K562 (cell line): ENCODE results near the gene TMEM242. TPM values are rescaled to one million over a fixed set of nuclear protein-coding genes. Genes with fewer than 3 reads are reported as not detected.

Experiments used
- ATAC-seq: fragments of 200-7000 bp; cut with Tn5 transposase; 3 replicates; pipeline ENCODE4 v1.9.1; 2020; ENCODE audit warnings: moderate library complexity
- BruUV-seq: library from RNA; stranded (reverse); fragments of 400-500 nt; replicated peaks from 2 replicates; lab custom pipeline; 2021; lab: Mats Ljungman, UMichigan
- CTCF ChIA-PET: fragments of 300-600 bp; formaldehyde crosslinking; extraction: SDS; loops from one replicate; lab custom pipeline; 2021; ENCODE audit warnings: low intra/inter-chr PET ratio; lab: Yijun Ruan, JAX
- POLR2A ChIA-PET: fragments of 300-600, 350-650 bp; sonication (Branson Sonifier 250); formaldehyde crosslinking; extraction: SDS; loops from one replicate; lab custom pipeline; 2021; ENCODE audit warnings: antibody characterized with exemption, inconsistent platforms; lab: Yijun Ruan, JAX
- DNase-seq, 4 experiments: peaks; one replicate each; pipeline versions ENCODE4 v3.0.0 to v3.0.0-alpha.2; 2011 to 2018; ENCODE audit warnings: low spot score in 3 of 4, mixed read lengths in 3 of 4; ENCODE audit errors: extremely low read depth in 1 of 4
- FAIRE-seq: peaks from 2 replicates; lab custom pipeline; 2011; peaks lifted over from hg19 to GRCh38; lab: Jason Lieb, UNC
- H2AFZ ChIP-seq: 2 replicates; pipeline ENCODE4 v1.6.0; 2011; ENCODE audit warnings: low read depth, low read length, control low read depth, inconsistent platforms
- H3K27ac ChIP-seq: fragments of 200-600 bp; 3 replicates; pipeline ENCODE4 v1.8.0; 2011; ENCODE audit warnings: low read depth, mild to moderate bottlenecking, control low read depth, inconsistent platforms, low read length, moderate library complexity, mixed read lengths; ENCODE audit errors: extremely low read depth
- H3K27me3 ChIP-seq, 2 experiments: fragments of 300-600 bp in 1 of 2; 2 replicates in 1 of 2; 3 replicates in 1 of 2; pipeline versions ENCODE4 v1.6.0 to v1.8.0; 2011; ENCODE audit warnings: inconsistent platforms in 2 of 2, low read length in 2 of 2, mild to moderate bottlenecking in 1 of 2, mixed read lengths in 1 of 2, moderate library complexity in 1 of 2; ENCODE audit not compliant: control insufficient read depth in 2 of 2, insufficient read depth in 2 of 2
- H3K36me3 ChIP-seq: fragments of 300-600 bp; 3 replicates; pipeline ENCODE4 v1.8.0; 2011; ENCODE audit warnings: mild to moderate bottlenecking, low read length, inconsistent platforms; ENCODE audit not compliant: control insufficient read depth, insufficient read depth
- H3K4me1 ChIP-seq, 2 experiments: fragments of 200-600 bp in 1 of 2; replicated peaks in 1 of 2; 2 replicates in 1 of 2; 3 replicates in 1 of 2; pipeline versions ENCODE4 v1.5.1 to v1.8.0; 2011; ENCODE audit warnings: inconsistent platforms in 2 of 2, low read length in 2 of 2, mild to moderate bottlenecking in 1 of 2, mixed read lengths in 1 of 2, moderate library complexity in 1 of 2; ENCODE audit not compliant: control insufficient read depth in 2 of 2, insufficient read depth in 2 of 2
- H3K4me2 ChIP-seq: 2 replicates; pipeline ENCODE4 v1.6.1; 2011; ENCODE audit warnings: low read length, control low read depth, inconsistent platforms, mixed read lengths; ENCODE audit not compliant: insufficient read depth
- H3K4me3 ChIP-seq: fragments of 200-600 bp; sonication (generic), shearing (Covaris generic); 2 replicates; pipeline ENCODE4 v1.5.1; 2016; ENCODE audit warnings: control low read depth, inconsistent platforms
- H3K79me2 ChIP-seq: fragments of 200-600 bp; 3 replicates; pipeline ENCODE4 v1.8.0; 2011; ENCODE audit warnings: low read length, inconsistent platforms; ENCODE audit not compliant: control insufficient read depth, insufficient read depth
- H3K9ac ChIP-seq, 2 experiments: 2 replicates each; pipeline versions ENCODE4 v1.6.0 to v1.6.1; 2011; ENCODE audit warnings: low read depth in 2 of 2, low read length in 2 of 2, control low read depth in 1 of 2, inconsistent platforms in 1 of 2, mild to moderate bottlenecking in 1 of 2, mixed read lengths in 1 of 2; ENCODE audit not compliant: insufficient read depth in 1 of 2
- H3K9me1 ChIP-seq: one replicate; pipeline ENCODE4 v1.6.0; 2011; ENCODE audit warnings: inconsistent platforms, mild to moderate bottlenecking, low read length, moderate library complexity; ENCODE audit not compliant: control insufficient read depth, insufficient read depth
- H3K9me3 ChIP-seq: replicated peaks from 2 replicates; pipeline ENCODE4 v1.5.1; 2011; ENCODE audit warnings: low read depth, low read length, inconsistent platforms; ENCODE audit not compliant: control insufficient read depth, insufficient read depth
- H4K20me1 ChIP-seq: replicated peaks from 2 replicates; pipeline ENCODE4 v1.6.1; 2011; ENCODE audit warnings: low read length, inconsistent platforms, mixed read lengths; ENCODE audit not compliant: control insufficient read depth, insufficient read depth
- ARNT ChIP-seq, 2 experiments: fragments of 450-650 bp; IDR thresholded peaks; 2 replicates each; pipeline ENCODE4 v1.6.1; 2016; ENCODE audit warnings: mild to moderate bottlenecking in 1 of 2
- CTBP1 ChIP-seq: fragments of 450-650 bp; IDR thresholded peaks from 2 replicates; pipeline ENCODE4 v1.6.1; 2016; ENCODE audit warnings: borderline replicate concordance
- EP400 ChIP-seq: fragments of 450-650 bp; IDR thresholded peaks from 2 replicates; pipeline ENCODE4 v1.6.1; 2017; ENCODE audit warnings: antibody characterized with exemption, mild to moderate bottlenecking, moderate library complexity
- KAT7 ChIP-seq: sonication (generic); formaldehyde crosslinking; IDR thresholded peaks from 2 replicates; pipeline ENCODE4 v1.8.0; 2022; ENCODE audit warnings: missing genetic modification reagents, mild to moderate bottlenecking, borderline replicate concordance
- MBD2 ChIP-seq: sonication (generic); IDR thresholded peaks from 2 replicates; pipeline ENCODE4 v1.6.1; 2016; ENCODE audit warnings: low read depth, borderline replicate concordance
- MEIS2 ChIP-seq: fragments of 450-650 bp; IDR thresholded peaks from 2 replicates; pipeline ENCODE4 v1.6.1; 2014; ENCODE audit warnings: mild to moderate bottlenecking; ENCODE audit not compliant: partially characterized antibody
- PCBP2 ChIP-seq: fragments of 200-400 bp; formaldehyde crosslinking; IDR thresholded peaks from 2 replicates; pipeline ENCODE4 v1.6.1; 2018; ENCODE audit warnings: low read length, low read depth, mild to moderate bottlenecking, moderate library complexity; ENCODE audit not compliant: poor library complexity, severe bottlenecking
- RFX7 ChIP-seq: fragments of 250-450 bp; sonication (Bioruptor Pico); IDR thresholded peaks from 2 replicates; pipeline ENCODE4 v1.5.1; 2021; ENCODE audit warnings: mild to moderate bottlenecking
- SMC3 ChIP-seq: conservative IDR thresholded peaks from 2 replicates; pipeline ENCODE4 v1.6.1; 2011; ENCODE audit warnings: low read depth, low read length, improper control_type of control experiment; ENCODE audit not compliant: insufficient read depth
- ZNF134 ChIP-seq: fragments of 250-450 bp; sonication (Bioruptor Pico); conservative IDR thresholded peaks from 2 replicates; pipeline ENCODE4 v1.4.0; 2020
- ZNF24 ChIP-seq: fragments of 450-650 bp; IDR thresholded peaks from 2 replicates; pipeline ENCODE4 v1.6.1; 2016
- ZNF354B ChIP-seq: fragments of 250-450 bp; sonication (Bioruptor Pico); IDR thresholded peaks from 2 replicates; pipeline ENCODE4 v1.4.0; 2020
- WGBS: fragments of 100-300 bp; shearing (Covaris generic); methylation state at CpG from one replicate; pipeline ENCODE4 v1.1.6; 2016; ENCODE audit warnings: low coverage, mixed read lengths; ENCODE audit not compliant: insufficient coverage; ENCODE audit errors: missing lambda C conversion rate; 5-methylcytosine and 5-hydroxymethylcytosine counted together
- in situ Hi-C: fragments of 300-500 bp; cut with MboI; formaldehyde crosslinking; loops from 4 replicates; pipeline ENCODE4 v1.15.0; 2018; ENCODE audit warnings: inconsistent platforms, mixed read lengths
- intact Hi-C: fragments of 100-400 bp; cut with micrococcal nuclease; formaldehyde crosslinking; loops from 2 replicates; pipeline ENCODE4 v1.14.2; 2022
- polyA plus RNA-seq, 8 experiments: library from polyadenylated mRNA; depleted of rRNA in 4 of 8; stranded (reverse) in 5 of 8; unstranded in 3 of 8; fragments of >200 nt; fragmentation: Nextera tagmentation in 2 of 8; fragmentation: Illumina TruSeq in 1 of 8; extraction: Ambion mirVana in 2 of 8; extraction: Trizol in 1 of 8; gene quantifications; 2 replicates each; pipeline versions ENCODE4 v1.2.1 to v1.2.3, GENCODE V29; 2011 to 2014; ENCODE audit warnings: inconsistent platforms in 1 of 8, missing spikeins in 1 of 8
- total RNA-seq, 7 experiments: library from RNA; depleted of rRNA in 6 of 7; stranded (reverse); fragments of >200 nt in 6 of 7; fragmentation: Illumina TruSeq in 2 of 7; extraction: Trizol in 2 of 7; gene quantifications; 2 replicates each; pipeline versions ENCODE4 v1.2.1 to v1.2.3, GENCODE V29; 2011 to 2021; ENCODE audit warnings: low replicate concordance in 1 of 7
- TF ChIP-seq, protein P1 (sequence below), 3 experiments: IDR thresholded peaks in 2 of 3; conservative IDR thresholded peaks in 1 of 3; 2 replicates each; pipeline ENCODE4 v1.5.1; 2011 to 2012; ENCODE audit warnings: low read length in 3 of 3, mild to moderate bottlenecking in 3 of 3, control low read depth in 2 of 3, improper control_type of control experiment in 1 of 3, inconsistent platforms in 1 of 3, low read depth in 1 of 3, mixed read lengths in 1 of 3, moderate library complexity in 1 of 3; ENCODE audit not compliant: insufficient read depth in 2 of 3
- TF ChIP-seq, protein P2 (sequence below): IDR thresholded peaks from 2 replicates; pipeline ENCODE4 v1.6.1; 2011; ENCODE audit warnings: borderline replicate concordance, low read depth, mild to moderate bottlenecking, moderate library complexity, low read length; ENCODE audit not compliant: insufficient read depth, poor library complexity, severe bottlenecking
- TF ChIP-seq, protein P3 (sequence below): sonication (generic); formaldehyde crosslinking; IDR thresholded peaks from 2 replicates; pipeline ENCODE4 v1.8.0; 2022; ENCODE audit warnings: missing genetic modification reagents, mild to moderate bottlenecking, borderline replicate concordance

Gene TMEM242
- total and polyA plus RNA-seq, 9 of the 15 experiments (the other 6 are each of a cell fraction or from before 2014, with no cell fraction given) = 9.5 to 35.3 (median 16.5) TPM

DNA sequence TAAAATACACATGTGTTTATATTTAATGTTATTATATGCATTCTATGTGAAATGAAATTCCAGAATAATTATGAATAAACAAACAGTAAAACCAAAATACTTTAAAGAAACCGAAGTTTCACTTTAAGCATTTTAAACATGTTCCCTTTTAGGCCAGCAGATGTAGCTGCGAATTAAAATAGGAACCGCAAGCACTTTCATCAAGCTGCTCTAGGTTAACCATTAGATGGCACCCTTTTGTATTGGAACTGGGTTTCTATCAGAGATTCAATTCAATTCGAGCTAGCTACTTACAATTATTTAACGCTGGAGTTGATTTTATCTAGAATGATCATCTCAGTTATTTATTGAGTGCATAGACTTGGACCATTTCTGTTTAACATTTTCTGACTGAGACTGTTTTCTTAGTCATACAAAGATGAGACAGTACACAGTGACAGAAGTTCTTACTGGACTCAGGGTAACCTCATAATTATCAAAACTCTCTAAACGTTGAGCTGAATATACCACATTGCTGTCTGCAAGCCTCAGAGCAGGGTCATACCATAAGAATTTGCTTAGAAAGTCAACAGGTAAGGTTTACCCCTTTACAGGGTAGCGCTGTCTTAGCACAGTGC is 8.5 kb downstream of the TMEM242 start:
- H4K20me1 ChIP-seq = no peaks in the 10 kb centered on the region
- intact Hi-C loops = loop anchor here (1.0 to 10.0 kb wide), 8 partner anchors 20 to 820 kb away; partner anchors contain the start of gene ZDHHC14
- H3K9me1 ChIP-seq = no peaks in the 10 kb centered on the region
- no peaks in the 10 kb centered on the region for H3K9me3 ChIP-seq
- ATAC-seq = peak; percentile 84
- DNase-seq = peak; percentile 35 to 79 (median 58)
- H2AFZ ChIP-seq = no peak overlapping the region
- no TSS peak for BruUV-seq
- no peak overlapping the region for H3K4me3 ChIP-seq
- POLR2A ChIA-PET = interaction anchor here (0.6 to 1.3 kb wide), 5 partner anchors 9 to 548 kb away, joined by 3 to 11 read pairs (median 3); partner anchors contain the start of gene TMEM242
- no peak for FAIRE-seq
- no peak overlapping the region for H3K9ac ChIP-seq
- 20% methylated on average over 7 of the region's 7 CpGs for WGBS
- in situ Hi-C loops = no loop called here
- H3K79me2 ChIP-seq = 0 out of 3 replicates have a peak, but pooled peaks cover 2% of the 10 kb centered on the region
- no peaks in the 10 kb centered on the region for H3K27me3 ChIP-seq
- no peak overlapping the region for H3K27ac ChIP-seq
- CTCF ChIA-PET = interaction anchor here (0.7 to 3.7 kb wide), 19 partner anchors 8 to 890 kb away, joined by 3 to 56 read pairs (median 4); partner anchors contain the start of gene TMEM242
- peaks cover 73% of the 10 kb centered on the region for H3K36me3 ChIP-seq
- peaks cover 21 to 24% of the 10 kb centered on the region in 2 experiments; a peak in 4 of 5 replicates for H3K4me1 ChIP-seq
- H3K4me2 ChIP-seq = no peak overlapping the region
- TF ChIP-seq, protein P1, sequence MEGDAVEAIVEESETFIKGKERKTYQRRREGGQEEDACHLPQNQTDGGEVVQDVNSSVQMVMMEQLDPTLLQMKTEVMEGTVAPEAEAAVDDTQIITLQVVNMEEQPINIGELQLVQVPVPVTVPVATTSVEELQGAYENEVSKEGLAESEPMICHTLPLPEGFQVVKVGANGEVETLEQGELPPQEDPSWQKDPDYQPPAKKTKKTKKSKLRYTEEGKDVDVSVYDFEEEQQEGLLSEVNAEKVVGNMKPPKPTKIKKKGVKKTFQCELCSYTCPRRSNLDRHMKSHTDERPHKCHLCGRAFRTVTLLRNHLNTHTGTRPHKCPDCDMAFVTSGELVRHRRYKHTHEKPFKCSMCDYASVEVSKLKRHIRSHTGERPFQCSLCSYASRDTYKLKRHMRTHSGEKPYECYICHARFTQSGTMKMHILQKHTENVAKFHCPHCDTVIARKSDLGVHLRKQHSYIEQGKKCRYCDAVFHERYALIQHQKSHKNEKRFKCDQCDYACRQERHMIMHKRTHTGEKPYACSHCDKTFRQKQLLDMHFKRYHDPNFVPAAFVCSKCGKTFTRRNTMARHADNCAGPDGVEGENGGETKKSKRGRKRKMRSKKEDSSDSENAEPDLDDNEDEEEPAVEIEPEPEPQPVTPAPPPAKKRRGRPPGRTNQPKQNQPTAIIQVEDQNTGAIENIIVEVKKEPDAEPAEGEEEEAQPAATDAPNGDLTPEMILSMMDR (IDR thresholded peaks at IDR 0.05 in 2 of 3, conservative IDR thresholded peaks at IDR 0.05 in 1 of 3; ENCODE audit: insufficient read depth in 2 of 3, low read depth in 1 of 3, low read length in 3 of 3) = peak; percentile 92 to 100 (median 99)
- TF ChIP-seq CTBP1 (0 out of 2 replicates have a peak, but pooled peaks have one; percentile 15), SMC3 (peak; percentile 92), KAT7 (CRISPR knock-in tag) (0 out of 2 replicates have a peak, but pooled peaks have one; percentile 30), ARNT (IDR thresholded peaks at IDR 0.05) (0 out of 4 replicates have a peak, but pooled peaks of 1 of the 2 experiments have one; percentile 46), MEIS2 (no peak), RFX7 (CRISPR knock-in tag) (no peak), EP400 (peak; percentile 27; the same call in 1 of the 2 replicates), MBD2 (no peak), PCBP2 (no peak), ZNF24 (0 out of 2 replicates have a peak, but pooled peaks have one; percentile 34), ZNF354B (CRISPR knock-in tag) (no peak), ZNF134 (CRISPR knock-in tag) (no peak)
- TF ChIP-seq, protein P2, sequence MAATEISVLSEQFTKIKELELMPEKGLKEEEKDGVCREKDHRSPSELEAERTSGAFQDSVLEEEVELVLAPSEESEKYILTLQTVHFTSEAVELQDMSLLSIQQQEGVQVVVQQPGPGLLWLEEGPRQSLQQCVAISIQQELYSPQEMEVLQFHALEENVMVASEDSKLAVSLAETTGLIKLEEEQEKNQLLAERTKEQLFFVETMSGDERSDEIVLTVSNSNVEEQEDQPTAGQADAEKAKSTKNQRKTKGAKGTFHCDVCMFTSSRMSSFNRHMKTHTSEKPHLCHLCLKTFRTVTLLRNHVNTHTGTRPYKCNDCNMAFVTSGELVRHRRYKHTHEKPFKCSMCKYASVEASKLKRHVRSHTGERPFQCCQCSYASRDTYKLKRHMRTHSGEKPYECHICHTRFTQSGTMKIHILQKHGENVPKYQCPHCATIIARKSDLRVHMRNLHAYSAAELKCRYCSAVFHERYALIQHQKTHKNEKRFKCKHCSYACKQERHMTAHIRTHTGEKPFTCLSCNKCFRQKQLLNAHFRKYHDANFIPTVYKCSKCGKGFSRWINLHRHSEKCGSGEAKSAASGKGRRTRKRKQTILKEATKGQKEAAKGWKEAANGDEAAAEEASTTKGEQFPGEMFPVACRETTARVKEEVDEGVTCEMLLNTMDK = peak; percentile 37
- TF ChIP-seq, protein P3, sequence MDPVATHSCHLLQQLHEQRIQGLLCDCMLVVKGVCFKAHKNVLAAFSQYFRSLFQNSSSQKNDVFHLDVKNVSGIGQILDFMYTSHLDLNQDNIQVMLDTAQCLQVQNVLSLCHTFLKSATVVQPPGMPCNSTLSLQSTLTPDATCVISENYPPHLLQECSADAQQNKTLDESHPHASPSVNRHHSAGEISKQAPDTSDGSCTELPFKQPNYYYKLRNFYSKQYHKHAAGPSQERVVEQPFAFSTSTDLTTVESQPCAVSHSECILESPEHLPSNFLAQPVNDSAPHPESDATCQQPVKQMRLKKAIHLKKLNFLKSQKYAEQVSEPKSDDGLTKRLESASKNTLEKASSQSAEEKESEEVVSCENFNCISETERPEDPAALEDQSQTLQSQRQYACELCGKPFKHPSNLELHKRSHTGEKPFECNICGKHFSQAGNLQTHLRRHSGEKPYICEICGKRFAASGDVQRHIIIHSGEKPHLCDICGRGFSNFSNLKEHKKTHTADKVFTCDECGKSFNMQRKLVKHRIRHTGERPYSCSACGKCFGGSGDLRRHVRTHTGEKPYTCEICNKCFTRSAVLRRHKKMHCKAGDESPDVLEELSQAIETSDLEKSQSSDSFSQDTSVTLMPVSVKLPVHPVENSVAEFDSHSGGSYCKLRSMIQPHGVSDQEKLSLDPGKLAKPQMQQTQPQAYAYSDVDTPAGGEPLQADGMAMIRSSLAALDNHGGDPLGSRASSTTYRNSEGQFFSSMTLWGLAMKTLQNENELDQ (CRISPR knock-in tag) = 0 out of 2 replicates have a peak, but pooled peaks have one; percentile 56
